AG09309 (cell line): ENCODE results near the gene CYP4B1.

ENCODE experiments used
- DNase-seq: peaks from one replicate; pipeline ENCODE4 v3.0.0-alpha.2; 2010; ENCODE audit warnings: low read depth
- H3K4me3 ChIP-seq: 2 replicates; pipeline ENCODE4 v1.5.1; 2011; ENCODE audit warnings: mild to moderate bottlenecking, low read depth, low read length, moderate library complexity; ENCODE audit not compliant: control insufficient read depth
- TF ChIP-seq, protein P1 (sequence below): IDR thresholded peaks from 2 replicates; pipeline ENCODE4 v1.5.1; 2011; ENCODE audit warnings: mild to moderate bottlenecking, low read depth, low read length, inconsistent platforms; ENCODE audit not compliant: insufficient read depth, control insufficient read depth; ENCODE audit errors: missing control alignments

The CYP4B1 gene

DNA sequence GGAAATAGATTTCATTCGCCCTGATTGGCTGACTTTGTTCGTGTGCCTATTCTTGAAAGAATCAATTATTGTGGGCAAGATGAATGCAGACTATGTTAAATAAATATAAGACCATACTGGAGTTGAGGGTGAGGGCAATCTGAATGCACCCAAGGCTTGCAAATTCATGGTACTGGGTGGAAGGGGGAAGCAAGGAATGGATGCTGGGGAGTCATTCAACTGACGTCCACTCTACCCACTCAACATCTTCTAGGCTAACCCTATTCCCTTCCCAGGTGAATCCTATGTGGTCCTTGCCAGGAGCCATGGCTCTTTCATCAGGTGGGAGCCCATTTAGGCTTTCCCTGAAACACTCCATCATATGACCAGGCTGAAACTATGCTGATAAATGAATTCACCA is 5.7 kb upstream of the CYP4B1 start:
- no peak for DNase-seq
- TF ChIP-seq, protein P1, sequence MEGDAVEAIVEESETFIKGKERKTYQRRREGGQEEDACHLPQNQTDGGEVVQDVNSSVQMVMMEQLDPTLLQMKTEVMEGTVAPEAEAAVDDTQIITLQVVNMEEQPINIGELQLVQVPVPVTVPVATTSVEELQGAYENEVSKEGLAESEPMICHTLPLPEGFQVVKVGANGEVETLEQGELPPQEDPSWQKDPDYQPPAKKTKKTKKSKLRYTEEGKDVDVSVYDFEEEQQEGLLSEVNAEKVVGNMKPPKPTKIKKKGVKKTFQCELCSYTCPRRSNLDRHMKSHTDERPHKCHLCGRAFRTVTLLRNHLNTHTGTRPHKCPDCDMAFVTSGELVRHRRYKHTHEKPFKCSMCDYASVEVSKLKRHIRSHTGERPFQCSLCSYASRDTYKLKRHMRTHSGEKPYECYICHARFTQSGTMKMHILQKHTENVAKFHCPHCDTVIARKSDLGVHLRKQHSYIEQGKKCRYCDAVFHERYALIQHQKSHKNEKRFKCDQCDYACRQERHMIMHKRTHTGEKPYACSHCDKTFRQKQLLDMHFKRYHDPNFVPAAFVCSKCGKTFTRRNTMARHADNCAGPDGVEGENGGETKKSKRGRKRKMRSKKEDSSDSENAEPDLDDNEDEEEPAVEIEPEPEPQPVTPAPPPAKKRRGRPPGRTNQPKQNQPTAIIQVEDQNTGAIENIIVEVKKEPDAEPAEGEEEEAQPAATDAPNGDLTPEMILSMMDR = no peak
- no peak overlapping the region for H3K4me3 ChIP-seq

DNA sequence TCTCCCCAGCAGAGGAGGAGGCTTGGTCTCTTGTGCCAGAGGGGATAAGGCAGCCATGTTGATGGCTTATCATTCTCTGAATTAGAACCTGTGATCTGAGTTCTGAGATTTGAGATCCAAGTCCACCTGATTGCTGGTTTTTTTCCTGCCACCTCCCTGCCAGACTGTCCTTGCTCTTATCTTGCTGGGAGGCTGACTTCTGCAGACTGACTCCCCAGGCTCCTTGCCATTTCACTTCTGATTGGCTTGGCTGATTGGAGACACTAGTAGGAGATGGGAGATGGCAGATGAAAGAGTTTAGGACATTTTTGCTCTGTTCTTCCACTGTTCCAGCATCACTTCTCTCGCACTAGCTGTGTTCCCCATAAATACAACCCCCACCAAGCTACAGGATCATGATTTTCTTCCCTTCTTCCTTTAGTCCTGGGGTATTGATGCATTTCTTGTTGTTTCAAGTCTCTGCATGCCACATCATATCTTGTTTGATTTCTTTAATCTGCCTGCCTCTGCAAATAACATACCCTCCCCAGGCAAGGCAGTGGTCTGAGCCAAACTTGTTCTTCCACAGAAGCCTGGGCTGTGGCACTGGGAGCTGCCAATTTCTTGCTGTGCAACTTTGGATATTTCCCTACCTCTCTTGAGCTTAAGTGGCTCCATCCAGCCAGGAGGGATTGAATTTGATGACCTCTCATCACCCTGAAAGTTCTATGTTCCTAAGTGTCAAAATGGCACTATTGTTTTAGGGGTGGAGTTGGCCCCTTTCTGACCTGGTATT is 963 bp upstream of the CYP4B1 start:
- TF ChIP-seq, protein P1 = no peak
- DNase-seq = no peak
- H3K4me3 ChIP-seq = no peak overlapping the region

DNA sequence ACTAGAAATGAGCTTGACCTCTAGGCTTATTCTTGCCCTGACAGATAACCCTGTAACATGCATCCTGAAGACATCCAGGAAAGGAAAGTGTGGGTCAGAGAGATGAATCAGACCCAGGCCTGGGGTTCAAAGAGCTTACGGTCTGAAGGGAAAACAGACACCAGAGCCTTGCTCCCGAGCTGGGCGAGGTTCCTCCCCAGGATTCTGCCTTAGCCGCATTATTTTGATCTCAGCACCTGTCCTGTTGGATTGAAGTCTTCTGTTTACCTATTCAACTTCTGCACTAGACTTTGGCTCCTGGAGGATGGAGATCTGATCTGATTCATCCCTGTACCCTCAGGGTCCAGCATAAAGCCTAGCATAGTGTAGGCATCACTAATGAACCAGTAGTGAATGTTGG is 1.9 kb downstream of the CYP4B1 start:
- DNase-seq = no peak
- TF ChIP-seq, protein P1 = no peak
- no peak overlapping the region for H3K4me3 ChIP-seq

GRCh38 chr1:46801323-46802055 is 2.6 kb downstream of the CYP4B1 start:
- TF ChIP-seq, protein P1 = no peak
- no peak overlapping the region for H3K4me3 ChIP-seq
- DNase-seq = no peak

- TF ChIP-seq, protein P1 = no peak
- DNase-seq = no peak
- H3K4me3 ChIP-seq = no peak overlapping the region
These were observed 3.2 kb downstream of the CYP4B1 start for GRCh38 chr1:46802081-46802480.

GRCh38 chr1:46802901-46803574 is 4.2 kb downstream of the CYP4B1 start:
- H3K4me3 ChIP-seq = no peak overlapping the region
- DNase-seq = no peak
- TF ChIP-seq, protein P1 = no peak
